Measurements from ENCODE around the gene OCIAD1. TPM values are rescaled to one million over a fixed set of nuclear protein-coding genes. Genes with fewer than 3 reads are reported as not detected.

Gene OCIAD1
- total RNA-seq, 1 experiment from 2014 or later = 61.0 TPM

DNA sequence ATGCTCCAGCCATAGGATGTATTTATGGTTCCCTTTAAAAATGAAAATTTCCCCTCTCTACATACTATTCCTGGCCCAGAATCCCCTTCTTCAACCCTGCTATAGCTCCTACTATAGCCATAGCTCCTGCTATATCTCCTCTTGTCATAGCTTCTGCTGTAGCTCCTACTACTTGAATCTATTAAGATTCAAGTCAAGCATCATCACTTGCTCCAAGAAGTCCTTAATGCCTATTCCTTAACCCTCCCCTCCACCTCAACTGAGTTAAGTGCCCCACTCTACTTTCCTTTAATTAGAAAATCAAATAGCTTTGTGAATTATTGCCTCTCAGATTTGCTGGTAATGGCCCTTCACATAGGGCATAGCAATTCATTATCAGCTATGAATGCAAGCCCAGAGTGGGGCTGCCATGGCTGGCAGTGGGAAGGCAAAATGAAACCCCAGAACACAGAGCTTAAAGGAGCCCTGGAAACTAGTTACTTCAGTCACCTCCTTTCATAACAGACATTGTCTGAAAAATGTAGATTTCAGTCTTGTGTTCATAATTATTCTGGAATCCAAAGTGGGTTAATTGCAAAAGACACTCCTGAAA lies 60.2 kb downstream of the OCIAD1 start:
- ATAC-seq = no peak
- TF ChIP-seq CTCF (conservative IDR thresholded peaks at IDR 0.05; ENCODE audit: low read depth, low read length) (no peak), EZH2phosphoT487 (IDR thresholded peaks at IDR 0.05; ENCODE audit: borderline replicate concordance, low read length) (no peak), EZH2 (IDR thresholded peaks at IDR 0.05; ENCODE audit: low read length, unreplicated experiment) (no peak)
- Histone ChIP-seq H2AFZ (ENCODE audit: low read length) (no peak overlapping the region), H3K27me3 (ENCODE audit: low read length) (no peaks in the 10 kb centered on the region), H3K9me3 (ENCODE audit: low read length) (no peaks in the 10 kb centered on the region), H3K27ac (ENCODE audit: low read length) (no peak overlapping the region), H3K36me3 (ENCODE audit: low read depth, low read length) (peaks cover 21% of the 10 kb centered on the region), H3K4me1 (ENCODE audit: insufficient read depth, low read length) (no peaks in the 10 kb centered on the region), H3K4me2 (ENCODE audit: low read length) (no peak overlapping the region), H3K9me2 (replicated peaks; ENCODE audit: low read length) (no peaks in the 10 kb centered on the region), H3F3A (ENCODE audit: low read length, unreplicated experiment) (no peaks in the 10 kb centered on the region), H4K20me1 (ENCODE audit: low read length) (no peaks in the 10 kb centered on the region), H3K79me2 (ENCODE audit: low read length) (no peaks in the 10 kb centered on the region), H3K4me3 (ENCODE audit: low read length) (no peak overlapping the region), H3K9ac (ENCODE audit: low read length) (no peak overlapping the region)
- ChIA-PET CTCF (no interaction called here), POLR2A (ENCODE audit: unreplicated experiment) (no interaction called here)
- BruUV-seq (replicated peaks) = no TSS peak
- no peak for DNase-seq
- intact Hi-C loops (cut with micrococcal nuclease) = no loop called here

GRCh38 chr4:48896845-48897244 lies 66.0 kb downstream of the OCIAD1 start:
- H3K36me3 ChIP-seq (ENCODE audit: low read depth, low read length) = peaks cover 27% of the 10 kb centered on the region
- H3K27me3 ChIP-seq (ENCODE audit: low read length) = no peaks in the 10 kb centered on the region
- H3K9me3 ChIP-seq (ENCODE audit: low read length) = no peaks in the 10 kb centered on the region
- ChIA-PET CTCF (no interaction called here), POLR2A (ENCODE audit: unreplicated experiment) (no interaction called here)
- no peak overlapping the region for H3K4me3 ChIP-seq (ENCODE audit: low read length)
- no peaks in the 10 kb centered on the region for H3K79me2 ChIP-seq (ENCODE audit: low read length)
- 0 out of 2 replicates have a peak, but pooled peaks cover 8% of the 10 kb centered on the region for H3K4me1 ChIP-seq (ENCODE audit: insufficient read depth, low read length)
- DNase-seq (no peak), ATAC-seq (no peak)
- H3F3A ChIP-seq (ENCODE audit: low read length, unreplicated experiment) = no peaks in the 10 kb centered on the region
- TF ChIP-seq EZH2phosphoT487 (IDR thresholded peaks at IDR 0.05; ENCODE audit: borderline replicate concordance, low read length) (no peak), EZH2 (IDR thresholded peaks at IDR 0.05; ENCODE audit: low read length, unreplicated experiment) (no peak), CTCF (conservative IDR thresholded peaks at IDR 0.05; ENCODE audit: low read depth, low read length) (no peak)
- intact Hi-C loops (cut with micrococcal nuclease) = no loop called here
- H3K4me2 ChIP-seq (ENCODE audit: low read length) = no peak overlapping the region
- H3K27ac ChIP-seq (ENCODE audit: low read length) = no peak overlapping the region
- no peak overlapping the region for H3K9ac ChIP-seq (ENCODE audit: low read length)
- BruUV-seq (replicated peaks) = no TSS peak
- H3K9me2 ChIP-seq (replicated peaks; ENCODE audit: low read length) = no peaks in the 10 kb centered on the region
- no peak overlapping the region for H2AFZ ChIP-seq (ENCODE audit: low read length)
- no peaks in the 10 kb centered on the region for H4K20me1 ChIP-seq (ENCODE audit: low read length)

DNA sequence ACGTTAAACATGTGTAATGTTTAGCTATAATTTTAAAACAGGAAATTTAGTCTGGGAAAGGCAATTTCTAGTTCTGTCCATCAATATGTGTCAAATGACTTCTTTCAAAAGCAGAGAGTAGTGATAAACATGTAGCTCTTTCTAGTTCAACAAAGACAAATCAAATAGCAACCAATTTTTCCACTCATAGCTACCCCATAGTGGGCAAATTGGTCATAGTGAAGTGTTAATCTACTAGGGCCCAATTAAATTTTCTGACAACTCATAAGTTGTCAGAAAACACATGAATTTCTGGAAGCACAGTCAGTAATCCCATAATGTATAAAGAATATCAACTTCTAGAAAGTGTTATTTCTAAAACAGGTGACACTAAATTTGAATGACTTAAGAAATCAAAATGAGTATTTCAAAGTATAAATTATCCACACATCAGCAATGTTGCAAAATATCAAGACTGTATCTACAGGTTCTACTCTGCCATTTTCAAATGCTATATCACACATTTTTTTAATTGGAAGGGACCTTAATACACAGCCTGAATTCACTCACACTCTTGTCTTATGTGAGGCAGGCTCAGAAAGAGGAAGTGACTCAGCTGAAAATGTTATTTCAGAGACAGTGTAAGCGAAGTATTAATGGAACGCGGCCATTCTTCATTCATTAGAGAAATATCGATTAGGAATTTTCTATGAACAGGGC lies 68.0 kb downstream of the OCIAD1 start:
- no peak for TF ChIP-seq EZH2phosphoT487 (IDR thresholded peaks at IDR 0.05; ENCODE audit: borderline replicate concordance, low read length)
- TF ChIP-seq EZH2 (IDR thresholded peaks at IDR 0.05; ENCODE audit: low read length, unreplicated experiment) = no peak
- no peak for TF ChIP-seq CTCF (conservative IDR thresholded peaks at IDR 0.05; ENCODE audit: low read depth, low read length)
- no peak overlapping the region for H3K4me3 ChIP-seq (ENCODE audit: low read length)
- H4K20me1 ChIP-seq (ENCODE audit: low read length) = no peaks in the 10 kb centered on the region
- no peaks in the 10 kb centered on the region for H3K9me3 ChIP-seq (ENCODE audit: low read length)
- BruUV-seq (replicated peaks) = no TSS peak
- DNase-seq (no peak), ATAC-seq (no peak)
- H3K4me2 ChIP-seq (ENCODE audit: low read length) = no peak overlapping the region
- POLR2A ChIA-PET (ENCODE audit: unreplicated experiment) = no interaction called here
- peaks cover 23% of the 10 kb centered on the region; the same call in 1 of the 2 replicates for H3K36me3 ChIP-seq (ENCODE audit: low read depth, low read length)
- no peaks in the 10 kb centered on the region for H3K9me2 ChIP-seq (replicated peaks; ENCODE audit: low read length)
- H2AFZ ChIP-seq (ENCODE audit: low read length) = no peak overlapping the region
- H3K4me1 ChIP-seq (ENCODE audit: insufficient read depth, low read length) = 0 out of 2 replicates have a peak, but pooled peaks cover 8% of the 10 kb centered on the region
- H3K27ac ChIP-seq (ENCODE audit: low read length) = no peak overlapping the region
- no peaks in the 10 kb centered on the region for H3K27me3 ChIP-seq (ENCODE audit: low read length)
- no peaks in the 10 kb centered on the region for H3F3A ChIP-seq (ENCODE audit: low read length, unreplicated experiment)
- intact Hi-C loops (cut with micrococcal nuclease) = no loop called here
- CTCF ChIA-PET = no interaction called here
- H3K9ac ChIP-seq (ENCODE audit: low read length) = no peak overlapping the region
- H3K79me2 ChIP-seq (ENCODE audit: low read length) = no peaks in the 10 kb centered on the region
